Stomach (tissue), 4 donors: ENCODE measurements around the gene TBL2.

Experiments
- CTCF ChIP-seq, 7 experiments: fragments of 450-650 bp in 4 of 7; fragments of 200-600 bp in 3 of 7; sonication (generic) in 3 of 7; IDR thresholded peaks; one replicate each; pipeline ENCODE4 v1.5.1; 2016 to 2019; ENCODE audit warnings: antibody characterized with exemption in 7 of 7, control low read depth in 2 of 7, mild to moderate bottlenecking in 1 of 7
- POLR2AphosphoS5 ChIP-seq, 3 donors: sonication (generic); formaldehyde crosslinking; IDR thresholded peaks; one replicate each; pipeline ENCODE4 v1.6.1; 2016; ENCODE audit warnings: antibody characterized with exemption in 3 of 3

GRCh38 chr7:73611017-73611555 is 32.7 kb upstream of the TBL2 start:
- TF ChIP-seq CTCF (IDR thresholded peaks at IDR 0.05), result no peak
- no peak for TF ChIP-seq POLR2AphosphoS5 (IDR thresholded peaks at IDR 0.05)
